Activated CD4-positive, alpha-beta T cell treated with anti-CD3 and anti-CD28 coated beads, Interleukin-2, Interleukin-4, amounts not matched to agents 100 ng/mL and 50 ng/mL, durations not matched to agents 16 hours and 8 hours (primary cell): ENCODE measurements around the gene ATP10A.

Experiments used
- DNase-seq: peaks from one replicate; pipeline ENCODE4 v3.0.0-alpha.2; 2020; ENCODE audit warnings: low spot score

ATP10A gene

DNA sequence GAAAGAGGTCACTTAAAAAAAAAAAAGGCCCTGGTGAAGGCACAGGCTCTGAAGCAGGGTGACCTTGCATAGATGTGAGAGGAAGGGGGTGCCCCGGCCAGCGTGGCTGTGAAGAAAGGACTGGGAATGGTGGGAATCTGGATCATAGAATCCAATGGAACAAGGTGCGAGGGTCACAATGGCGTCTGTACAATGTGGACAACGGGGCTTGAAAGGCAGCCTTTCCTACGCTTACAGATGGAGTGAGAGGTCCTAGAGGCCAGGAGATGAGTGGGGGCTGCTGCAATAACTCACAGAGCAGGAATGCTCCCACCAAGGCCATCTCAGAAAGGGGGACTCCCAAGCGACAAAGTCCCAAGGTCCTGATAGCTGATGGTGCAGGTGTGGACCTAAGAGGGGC is 162.2 kb downstream of the ATP10A start:
- no peak for DNase-seq

DNA sequence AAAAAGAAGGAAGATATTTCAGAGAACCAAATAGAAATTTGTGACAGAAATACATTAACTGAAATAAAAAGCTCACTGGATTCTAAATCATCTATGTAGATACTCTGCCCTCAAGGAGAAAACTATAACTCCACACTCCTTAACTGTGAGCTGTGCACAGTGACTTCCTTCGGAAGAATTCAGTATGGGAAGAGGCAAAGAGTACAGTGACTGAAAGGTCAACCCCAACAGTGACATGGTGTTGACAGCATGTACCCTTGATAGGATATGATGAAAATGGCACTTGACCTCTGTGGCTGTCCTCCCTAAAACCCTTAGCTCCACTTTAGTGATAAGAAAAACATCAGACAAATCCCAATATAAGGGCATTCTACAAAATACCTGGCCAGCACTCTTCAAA is 165.5 kb downstream of the ATP10A start:
- no peak for DNase-seq

- no peak for DNase-seq
Observed at GRCh38 chr15:25695875-25696760, 167.0 kb downstream of the ATP10A start.

DNA sequence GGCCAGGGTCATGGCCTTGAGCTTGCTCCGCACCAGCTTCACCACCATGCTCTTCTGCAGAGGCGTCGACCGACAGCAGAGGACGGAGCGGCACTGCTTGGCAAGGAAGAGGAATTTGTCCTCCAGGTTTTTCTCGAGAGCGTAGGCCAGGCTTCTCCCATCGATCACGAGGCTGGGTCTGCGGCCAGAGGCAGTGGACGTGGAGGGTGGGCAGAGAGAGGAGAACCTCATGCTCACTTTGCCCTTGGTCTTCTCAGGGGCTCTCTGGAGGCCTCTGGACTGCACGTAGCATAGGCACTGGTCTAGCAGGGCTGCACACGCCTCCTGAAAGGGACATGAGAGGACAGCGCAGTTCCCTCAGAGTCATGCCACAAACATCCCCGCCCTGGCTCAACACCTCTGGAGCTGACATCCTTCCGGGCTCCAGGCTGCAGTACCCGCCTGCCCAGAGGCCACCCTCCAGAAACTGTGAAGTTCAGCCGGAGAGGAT is 168.3 kb downstream of the ATP10A start:
- no peak for DNase-seq

DNA sequence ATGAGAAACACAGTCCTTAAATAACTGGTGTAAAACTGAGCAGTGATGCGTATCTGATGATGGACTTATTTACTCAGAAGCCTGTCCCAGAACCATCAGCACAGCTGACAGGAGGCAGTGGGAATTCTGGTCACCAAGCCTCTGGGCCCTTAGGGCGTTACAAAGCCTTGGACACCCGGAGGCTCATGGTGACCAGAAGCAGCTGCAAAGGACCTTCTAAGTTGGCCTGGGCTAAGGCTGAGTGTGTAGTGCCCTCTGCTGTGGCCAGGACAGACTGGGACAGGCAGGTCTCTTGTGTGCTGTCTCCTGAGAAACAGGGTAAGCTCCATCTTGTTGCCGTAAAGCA is 168.9 kb downstream of the ATP10A start:
- DNase-seq, result no peak

DNA sequence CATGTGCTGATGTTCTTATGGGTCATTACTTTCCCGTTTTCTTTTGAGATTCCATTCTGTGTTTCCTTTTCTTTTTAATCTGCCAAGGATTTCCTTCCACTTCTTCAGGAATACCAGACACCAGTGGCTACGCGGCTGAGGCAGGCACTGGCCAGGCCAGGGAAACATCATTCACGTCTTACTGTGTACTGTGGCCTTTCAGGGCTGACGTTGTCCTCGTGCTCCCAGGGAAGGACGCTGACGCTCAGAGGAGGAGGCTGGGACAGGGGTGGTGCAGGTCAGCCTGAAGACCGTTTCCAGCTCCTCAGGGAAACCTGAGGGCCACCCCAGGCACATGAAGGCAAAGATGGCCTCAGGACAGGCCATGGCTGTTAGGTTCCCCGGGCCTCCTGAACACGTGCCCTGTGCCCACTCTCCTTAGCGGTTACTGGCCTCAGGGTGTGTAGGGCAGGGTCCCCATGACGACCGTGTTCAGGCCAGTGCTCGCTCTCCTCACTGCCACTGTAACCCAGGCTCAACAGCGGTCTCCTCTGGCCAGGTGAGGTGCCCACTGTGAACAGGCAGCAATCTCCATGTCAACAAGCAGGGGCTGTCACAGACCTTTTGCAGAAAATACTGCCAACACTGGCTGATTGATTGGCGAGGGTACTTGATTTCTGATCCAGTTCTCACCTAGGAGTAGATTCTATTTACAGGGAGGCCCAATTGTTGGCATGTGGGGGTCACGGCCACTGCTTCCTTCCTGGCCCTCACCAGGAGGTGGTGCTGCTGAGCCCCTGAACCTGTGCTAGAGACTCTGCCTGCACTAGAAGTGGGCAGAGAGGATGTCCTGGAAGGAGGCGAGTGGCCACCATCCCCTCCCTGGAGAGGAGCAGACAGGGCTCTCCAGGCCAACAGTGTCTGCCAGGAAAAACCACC is 169.5 kb downstream of the ATP10A start:
- peak; percentile 31 for DNase-seq

- DNase-seq, result no peak
Observed at GRCh38 chr15:25691544-25692430, 171.3 kb downstream of the ATP10A start.

- no peak for DNase-seq
Observed at GRCh38 chr15:25690673-25691543, 172.2 kb downstream of the ATP10A start.

DNA sequence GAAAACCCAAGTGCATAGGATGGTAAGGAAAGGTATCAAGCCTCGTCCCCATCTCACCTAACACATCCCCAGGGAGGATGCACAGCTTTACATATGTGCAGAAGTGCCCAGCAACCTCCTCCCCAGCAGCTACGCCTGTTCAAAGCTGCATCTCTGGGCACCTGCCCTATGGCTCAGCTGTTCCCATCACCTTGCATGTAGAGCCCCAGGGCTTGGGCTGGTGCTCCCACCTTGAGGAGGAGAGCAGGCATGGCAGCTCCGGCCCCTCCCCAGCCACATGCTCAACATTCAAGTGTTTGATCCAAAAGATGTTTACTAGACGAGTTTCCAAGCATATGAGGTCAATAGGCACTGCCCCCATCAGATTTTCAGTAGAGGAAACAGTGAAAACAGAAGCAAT is 173.5 kb downstream of the ATP10A start:
- no peak for DNase-seq

GRCh38 chr15:25688166-25688565 is 175.0 kb downstream of the ATP10A start:
- DNase-seq, result no peak

- DNase-seq, result no peak
Observed at GRCh38 chr15:25687689-25688088, 175.4 kb downstream of the ATP10A start.

GRCh38 chr15:25687276-25687675 is 175.9 kb downstream of the ATP10A start:
- DNase-seq, result no peak

GRCh38 chr15:25686780-25687179 is 176.3 kb downstream of the ATP10A start:
- DNase-seq, result no peak

- DNase-seq, result no peak
Observed at GRCh38 chr15:25684521-25685431, 178.4 kb downstream of the ATP10A start.

- no peak for DNase-seq
Observed at GRCh38 chr15:25683911-25684310, 179.2 kb downstream of the ATP10A start.

GRCh38 chr15:25683415-25683814 is 179.7 kb downstream of the ATP10A start:
- no peak for DNase-seq

- DNase-seq, result no peak
Observed at GRCh38 chr15:25682340-25682739, 180.8 kb downstream of the ATP10A start.

DNA sequence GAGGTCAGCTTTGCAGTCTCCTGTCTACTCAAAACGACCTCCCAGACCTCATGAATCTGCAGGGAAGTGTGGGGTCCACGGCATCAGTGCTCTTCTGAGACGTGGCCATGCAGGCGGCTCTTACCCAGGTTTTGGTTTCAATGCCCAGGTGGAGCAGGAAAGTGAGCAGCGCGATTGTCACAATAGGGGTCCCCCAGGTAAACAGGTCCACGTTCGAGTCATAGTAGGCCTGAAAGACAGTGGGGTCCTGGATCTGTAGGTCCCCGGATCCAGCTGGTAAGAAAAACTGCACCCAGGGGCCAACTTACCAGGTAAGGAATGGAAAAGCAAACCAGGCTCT is 182.5 kb downstream of the ATP10A start:
- no peak for DNase-seq

DNA sequence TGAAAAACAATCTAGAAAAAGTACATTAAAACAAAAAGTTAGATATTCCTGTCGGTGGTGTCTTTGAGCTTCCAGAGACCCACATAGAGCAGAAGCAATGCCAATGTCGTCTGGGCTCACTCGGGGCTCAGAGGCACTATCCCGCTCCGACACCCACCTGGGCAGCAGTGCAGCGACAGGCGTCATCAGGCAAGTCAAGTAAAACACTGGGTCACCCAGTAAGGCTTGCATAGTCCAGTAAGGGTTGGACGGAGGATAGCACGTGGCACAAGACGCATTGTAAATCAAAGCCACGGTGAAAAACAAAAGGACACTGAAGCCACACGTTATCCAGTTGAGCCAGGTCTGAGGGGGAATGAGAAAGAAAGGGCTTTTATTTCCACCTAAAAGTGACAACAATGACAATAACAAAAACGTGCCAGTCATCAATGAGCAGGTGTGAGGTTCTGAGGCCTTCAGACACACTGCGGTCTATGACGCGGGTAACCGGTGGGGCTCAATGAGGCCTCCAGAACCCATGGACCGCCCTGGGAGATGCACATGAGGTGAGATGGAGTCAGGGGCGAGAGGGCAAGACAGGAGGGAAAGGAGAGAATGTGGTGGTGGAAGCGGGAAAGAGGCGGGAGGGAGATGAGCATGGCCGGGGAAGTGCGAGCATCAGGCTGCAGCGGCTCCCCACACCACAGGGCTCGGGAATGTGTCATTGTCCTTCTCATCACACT is 183.0 kb downstream of the ATP10A start:
- DNase-seq, result no peak
